NCI-H2171 (cell line): ENCODE results near the gene ATP6V1F.

Experiments
- DNase-seq: peaks from one replicate; lab custom pipeline; 2025; lab: John Stamatoyannopoulos, UW

ATP6V1F gene

DNA sequence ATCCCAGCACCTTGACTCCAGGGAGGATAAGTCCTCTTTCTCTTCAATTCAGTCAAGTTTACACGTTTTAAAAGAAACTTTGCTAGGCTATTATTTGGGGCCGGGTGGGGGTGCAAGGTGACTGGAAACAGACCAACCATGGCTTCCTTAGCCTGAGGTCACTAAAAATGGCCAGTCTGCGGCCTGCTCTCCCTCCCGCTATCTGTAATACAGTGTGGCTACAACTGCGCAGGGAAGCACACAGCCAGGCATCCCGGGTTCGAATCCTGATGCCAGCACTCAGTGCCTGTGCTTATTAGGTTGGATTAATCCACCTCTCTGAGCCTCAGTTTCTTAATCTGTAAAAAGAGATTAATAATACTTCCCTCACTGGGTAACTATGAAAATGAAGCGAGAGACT lies 19.5 kb downstream of the ATP6V1F start:
- DNase-seq = no peak

DNA sequence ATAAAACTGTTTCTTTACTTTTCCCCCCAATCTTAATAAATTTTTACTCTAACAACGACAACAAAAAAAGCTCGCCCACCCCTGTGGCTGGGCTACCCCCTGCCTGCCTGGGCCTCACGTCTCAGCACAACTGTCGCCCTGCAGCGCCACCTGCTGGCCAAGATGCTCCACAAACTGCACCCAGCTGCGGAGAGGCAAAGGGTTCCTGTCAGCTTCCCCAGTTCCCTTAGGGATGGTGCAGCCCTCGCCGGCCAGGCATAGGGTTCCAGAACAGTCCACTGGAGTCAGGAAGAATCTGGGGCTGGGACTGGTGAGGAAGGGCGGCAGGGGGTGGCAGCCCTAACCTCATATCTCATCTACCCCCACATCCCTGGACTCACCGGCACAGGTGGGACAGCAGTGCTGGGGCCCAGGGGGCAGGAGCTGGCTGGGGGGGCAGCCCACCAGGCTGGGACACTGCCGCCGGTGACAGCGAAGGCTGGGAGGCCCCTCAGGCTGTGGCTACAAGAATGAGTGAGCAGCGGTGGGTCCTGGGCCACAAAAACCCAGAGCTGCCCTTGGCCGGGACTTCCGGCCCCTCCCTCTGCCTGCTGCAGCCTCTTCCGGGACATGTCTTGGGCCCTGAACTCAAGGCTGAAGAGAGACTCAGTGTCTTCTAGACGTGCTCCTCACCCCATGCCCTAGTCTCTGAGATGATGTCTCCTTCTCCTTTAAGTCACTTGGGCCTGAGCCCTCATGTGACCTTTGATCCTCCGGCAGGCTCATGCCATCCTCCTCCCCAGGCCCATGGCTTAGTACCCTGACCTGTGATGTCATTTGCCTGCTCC lies 21.2 kb downstream of the ATP6V1F start:
- peak; percentile 46 for DNase-seq

GRCh38 chr7:128884561-128885369 lies 22.1 kb downstream of the ATP6V1F start:
- DNase-seq = no peak

DNA sequence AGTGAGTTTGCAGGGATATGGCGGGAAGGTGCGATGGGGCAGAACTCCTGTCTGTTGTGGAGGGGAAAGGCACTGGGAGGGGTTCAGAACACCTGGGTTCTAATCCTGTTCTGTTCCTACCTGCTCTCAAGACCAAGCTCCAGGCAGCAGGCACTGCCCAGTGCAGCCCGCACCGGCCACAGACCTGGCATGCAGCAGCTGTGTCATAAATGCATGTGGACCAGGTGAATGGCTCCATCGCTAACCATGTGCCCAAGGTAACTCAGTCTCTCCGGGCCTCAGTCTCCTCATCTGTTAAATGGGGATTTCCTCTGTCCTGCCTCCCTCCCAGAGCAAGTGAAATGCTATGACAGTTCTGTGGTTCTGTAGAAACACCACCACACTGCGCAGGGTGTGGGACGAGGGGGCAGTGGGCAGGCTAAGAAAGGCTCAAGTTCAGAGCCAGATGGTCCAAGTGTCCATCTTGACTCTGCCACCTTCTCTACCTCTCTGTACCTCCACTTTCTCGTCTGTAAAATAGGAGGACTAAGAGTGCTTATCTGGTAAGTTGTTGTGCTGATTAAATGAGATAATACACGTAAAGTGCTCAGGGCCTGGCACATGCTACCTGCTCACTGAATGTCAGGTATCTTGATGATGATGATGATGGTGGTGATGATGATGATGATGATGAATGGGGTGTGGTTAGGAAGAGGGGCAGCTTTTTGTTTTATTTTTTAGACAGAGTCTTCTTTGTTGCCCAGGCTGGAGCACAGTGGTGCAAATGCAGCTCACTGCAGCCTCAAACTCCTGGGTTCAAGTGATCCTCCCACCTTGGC lies 22.9 kb downstream of the ATP6V1F start:
- DNase-seq = no peak

GRCh38 chr7:128886391-128887168 lies 23.9 kb downstream of the ATP6V1F start:
- DNase-seq = no peak

- DNase-seq = no peak
Measured at GRCh38 chr7:128887169-128888038, 24.7 kb downstream of the ATP6V1F start.

DNA sequence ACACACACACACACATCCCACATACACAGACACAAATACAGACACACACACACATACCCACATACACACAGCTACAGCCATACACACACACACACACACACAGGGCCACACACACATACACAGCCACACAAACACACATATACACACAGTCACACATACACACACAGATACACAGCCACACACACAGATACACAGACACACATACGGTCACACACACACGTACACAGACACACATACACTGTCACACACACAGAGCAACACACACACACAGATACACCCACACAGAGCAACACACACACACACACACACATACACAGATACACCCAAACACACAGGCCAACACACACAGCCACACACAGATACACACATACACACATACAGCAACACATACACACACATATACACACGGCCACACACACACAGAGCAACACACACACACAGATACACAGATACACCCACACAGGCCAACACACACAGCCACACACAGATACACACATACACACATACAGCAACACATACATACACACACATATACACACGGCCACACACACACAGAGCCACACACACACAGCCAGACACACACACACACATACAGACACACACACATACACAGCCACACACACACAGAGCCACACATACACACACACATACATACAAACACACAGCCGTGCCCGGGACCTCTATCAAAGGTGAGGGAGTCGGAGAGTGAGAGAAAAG lies 25.5 kb downstream of the ATP6V1F start:
- no peak for DNase-seq

DNA sequence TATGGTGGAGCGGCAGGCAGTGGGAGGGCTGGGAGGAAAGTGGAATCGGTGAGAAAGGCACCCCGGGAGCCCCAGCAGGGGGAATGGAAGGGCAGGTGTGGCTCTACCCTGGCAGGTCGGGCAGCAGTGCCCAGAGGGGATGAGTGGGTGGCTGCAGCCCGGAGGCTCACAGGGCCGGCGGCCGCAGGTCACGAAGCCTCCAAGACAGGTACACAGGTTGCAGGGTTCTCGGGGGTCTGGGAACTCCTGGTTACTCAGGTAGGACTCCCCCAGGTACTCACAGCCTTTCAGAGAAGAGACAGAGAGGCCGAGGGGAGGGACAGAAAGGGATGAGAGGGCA lies 26.1 kb downstream of the ATP6V1F start:
- no peak for DNase-seq

- no peak for DNase-seq
Measured at GRCh38 chr7:128889121-128889520, 26.5 kb downstream of the ATP6V1F start.

DNA sequence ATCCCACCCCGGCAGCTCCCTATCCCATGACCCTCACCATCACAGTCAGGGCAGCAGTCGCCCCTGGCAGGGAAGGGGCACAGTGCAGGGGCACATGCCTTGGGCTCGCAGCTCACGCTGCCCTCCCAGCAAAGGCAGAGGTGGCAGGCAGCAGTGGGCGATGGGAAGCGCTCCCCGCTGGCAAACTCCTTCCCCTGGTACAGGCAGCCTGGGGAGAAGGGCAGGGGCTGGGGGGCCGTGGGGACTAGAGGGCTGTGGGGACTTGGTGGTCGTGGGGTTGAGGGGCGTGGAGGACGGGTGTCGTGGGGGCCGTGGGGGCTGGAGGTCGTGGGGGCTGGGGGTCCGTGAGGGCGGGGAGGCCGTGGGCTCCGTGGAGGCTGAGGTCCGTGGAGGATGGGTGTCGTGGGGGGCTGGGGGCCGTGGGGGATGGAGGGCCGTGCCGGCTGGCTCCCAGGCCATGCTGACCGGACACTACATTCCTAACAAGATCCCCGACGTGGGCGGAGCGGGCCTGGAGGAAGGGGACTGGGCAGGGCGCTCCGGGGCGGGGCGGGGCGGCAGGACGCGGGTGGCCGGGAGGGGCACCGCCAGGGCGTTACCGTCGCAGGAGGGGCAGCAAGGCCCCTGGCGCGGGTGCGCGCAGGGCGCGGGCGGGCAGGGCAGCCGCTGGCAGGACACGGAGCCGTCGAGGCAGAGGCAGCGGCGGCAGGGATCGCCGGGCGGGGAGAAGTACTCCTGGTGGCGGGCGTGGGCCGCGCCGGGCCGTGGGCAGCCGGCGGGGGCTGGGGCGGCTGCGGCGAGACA lies 27.9 kb downstream of the ATP6V1F start:
- no peak for DNase-seq

DNA sequence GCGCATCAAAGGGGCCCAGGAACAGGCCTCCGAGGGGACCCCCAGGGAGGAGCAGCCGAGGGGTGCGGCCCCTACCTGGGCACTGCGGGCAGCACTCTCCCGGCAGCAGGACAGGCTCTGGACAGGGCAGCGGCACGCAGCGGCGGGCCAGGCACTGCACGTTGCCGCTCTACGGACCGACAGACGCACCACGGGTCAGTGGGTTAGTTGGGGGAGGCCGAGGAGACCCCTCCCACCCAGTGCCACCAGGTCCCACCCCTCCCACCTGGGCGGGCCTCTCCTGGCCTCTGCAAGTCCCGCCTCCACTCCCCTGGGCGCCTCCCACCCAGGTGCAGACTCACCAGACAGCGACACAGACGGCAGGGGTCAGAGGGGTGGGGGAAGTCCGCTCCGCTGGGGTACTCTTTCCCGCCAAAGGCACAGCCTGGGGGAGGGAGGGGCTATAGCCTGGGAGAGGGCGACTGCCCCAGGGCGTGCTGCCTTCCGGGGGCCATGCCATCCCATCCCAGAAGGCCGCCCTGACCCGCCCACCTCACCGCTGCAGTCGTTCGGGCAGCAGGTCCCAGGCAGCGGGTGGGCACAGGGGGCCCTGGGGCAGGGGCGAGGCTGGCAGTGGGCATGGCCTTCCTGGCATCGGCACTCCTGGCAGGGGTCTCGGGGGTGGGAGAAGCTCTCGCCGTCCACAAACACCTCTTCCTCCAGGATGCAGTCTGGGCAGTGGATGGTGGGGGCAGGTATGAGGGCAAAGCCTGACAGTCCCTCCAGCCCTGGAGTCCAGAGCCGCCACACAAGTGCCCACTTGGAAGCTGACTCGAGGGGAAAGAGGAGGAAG lies 28.7 kb downstream of the ATP6V1F start:
- DNase-seq = peak; percentile 22

DNA sequence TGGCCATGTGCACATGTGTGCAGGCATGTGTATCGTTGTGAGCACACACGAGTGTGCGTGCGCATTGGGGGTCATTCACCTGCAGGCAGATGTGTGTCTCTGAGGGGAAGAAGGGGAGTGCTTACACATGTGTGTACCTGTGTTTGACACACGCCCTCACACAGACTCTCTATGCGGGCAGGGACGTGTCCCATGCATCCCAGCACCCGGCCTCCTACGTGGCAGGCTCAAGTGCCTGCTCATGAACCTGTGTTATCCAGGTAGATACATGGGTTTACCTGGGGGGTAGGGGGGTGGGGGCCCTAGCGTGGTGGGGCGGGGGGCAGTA lies 29.2 kb downstream of the ATP6V1F start:
- no peak for DNase-seq

GRCh38 chr7:128892521-128893250 lies 30.0 kb downstream of the ATP6V1F start:
- DNase-seq = no peak

GRCh38 chr7:128893251-128894100 lies 30.8 kb downstream of the ATP6V1F start:
- no peak for DNase-seq

DNA sequence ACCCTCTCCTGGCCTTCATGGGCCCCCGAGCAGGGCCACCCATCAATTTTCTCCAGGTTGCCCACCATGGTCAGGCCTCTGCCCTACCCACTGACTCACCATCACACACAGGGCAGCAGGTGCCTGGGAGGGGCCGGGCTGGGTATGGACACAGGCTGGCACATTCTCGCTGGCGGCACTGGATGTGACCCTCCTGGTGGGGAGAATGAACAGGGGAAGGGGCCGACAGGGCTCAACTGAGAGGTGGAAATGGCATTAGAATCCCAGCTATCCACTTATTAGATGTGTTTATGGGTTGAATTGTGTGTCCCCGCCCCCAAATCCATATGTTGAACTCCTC lies 31.4 kb downstream of the ATP6V1F start:
- no peak for DNase-seq

DNA sequence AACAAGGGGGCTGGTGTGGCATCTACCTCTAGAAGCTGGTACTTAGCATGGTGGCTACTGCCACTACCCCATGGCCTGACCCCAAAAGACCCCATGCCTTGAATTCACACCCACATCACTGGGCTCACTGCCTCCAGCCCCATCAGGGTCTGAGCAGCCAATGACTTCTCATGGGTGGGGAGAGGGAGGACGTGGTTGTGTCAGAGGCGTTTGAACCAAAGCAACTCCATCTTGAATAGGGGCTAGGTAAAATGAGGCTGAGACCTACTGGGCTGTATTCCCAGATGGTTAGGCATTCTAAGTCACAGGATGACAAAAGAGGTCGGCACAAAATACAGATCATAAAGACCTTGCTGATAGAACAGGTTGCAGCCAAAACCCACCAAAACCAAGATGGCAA lies 32.7 kb downstream of the ATP6V1F start:
- no peak for DNase-seq

DNA sequence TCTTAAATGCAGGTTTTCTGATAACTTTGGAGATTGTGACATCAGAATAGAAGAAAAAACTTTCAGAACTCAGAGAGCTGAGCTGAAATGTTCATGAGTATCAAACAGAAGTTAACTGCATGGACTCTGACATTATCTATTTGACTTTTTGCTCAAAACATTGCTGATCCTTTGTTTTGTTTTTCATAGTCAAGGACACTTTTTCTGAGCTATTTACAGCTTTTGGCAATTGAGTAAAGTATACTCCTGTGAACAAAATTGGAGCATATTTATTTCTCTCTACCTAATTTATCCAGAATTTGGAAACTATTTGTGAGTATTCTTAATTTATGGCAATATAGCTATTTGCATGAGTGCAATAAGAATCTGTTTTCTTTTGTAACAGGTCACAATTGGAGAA lies 36.7 kb downstream of the ATP6V1F start:
- no peak for DNase-seq
